Measurements from ENCODE around the gene OSBP2.

The OSBP2 gene

GRCh38 chr22:30905696-30906341 lies 211.1 kb downstream of the OSBP2 start:
- no peak overlapping the region for H3K4me3 ChIP-seq (ENCODE audit: control insufficient read depth, low read depth, low read length)
- TF ChIP-seq, protein P1, sequence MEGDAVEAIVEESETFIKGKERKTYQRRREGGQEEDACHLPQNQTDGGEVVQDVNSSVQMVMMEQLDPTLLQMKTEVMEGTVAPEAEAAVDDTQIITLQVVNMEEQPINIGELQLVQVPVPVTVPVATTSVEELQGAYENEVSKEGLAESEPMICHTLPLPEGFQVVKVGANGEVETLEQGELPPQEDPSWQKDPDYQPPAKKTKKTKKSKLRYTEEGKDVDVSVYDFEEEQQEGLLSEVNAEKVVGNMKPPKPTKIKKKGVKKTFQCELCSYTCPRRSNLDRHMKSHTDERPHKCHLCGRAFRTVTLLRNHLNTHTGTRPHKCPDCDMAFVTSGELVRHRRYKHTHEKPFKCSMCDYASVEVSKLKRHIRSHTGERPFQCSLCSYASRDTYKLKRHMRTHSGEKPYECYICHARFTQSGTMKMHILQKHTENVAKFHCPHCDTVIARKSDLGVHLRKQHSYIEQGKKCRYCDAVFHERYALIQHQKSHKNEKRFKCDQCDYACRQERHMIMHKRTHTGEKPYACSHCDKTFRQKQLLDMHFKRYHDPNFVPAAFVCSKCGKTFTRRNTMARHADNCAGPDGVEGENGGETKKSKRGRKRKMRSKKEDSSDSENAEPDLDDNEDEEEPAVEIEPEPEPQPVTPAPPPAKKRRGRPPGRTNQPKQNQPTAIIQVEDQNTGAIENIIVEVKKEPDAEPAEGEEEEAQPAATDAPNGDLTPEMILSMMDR (IDR thresholded peaks at IDR 0.05; ENCODE audit: control insufficient read depth, insufficient read depth, low read depth, low read length, missing control alignments), result no peak
- DNase-seq (ENCODE audit: low read depth), result no peak

DNA sequence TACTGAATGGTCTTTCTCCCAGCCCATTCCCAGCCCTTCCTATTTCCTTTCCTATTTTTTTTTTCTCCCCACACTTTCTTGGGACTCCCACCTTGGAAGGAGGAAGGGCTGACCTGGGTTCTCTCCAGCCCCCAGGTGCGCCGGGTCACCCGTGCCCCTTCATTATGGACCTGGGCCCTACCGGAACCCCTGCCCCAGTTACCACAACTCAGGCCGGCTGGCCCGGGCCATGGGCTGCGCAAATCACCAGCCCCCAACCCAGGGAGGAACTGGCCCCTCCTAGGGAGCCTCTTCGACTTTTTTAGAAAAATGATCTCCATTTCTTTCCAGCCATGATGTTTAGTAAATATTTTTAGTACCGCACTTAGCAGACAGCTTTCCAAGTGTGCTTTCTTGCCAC lies 211.7 kb downstream of the OSBP2 start:
- TF ChIP-seq, protein P1 (IDR thresholded peaks at IDR 0.05; ENCODE audit: control insufficient read depth, insufficient read depth, low read depth, low read length, missing control alignments), result no peak
- no peak for DNase-seq (ENCODE audit: low read depth)

GRCh38 chr22:30906946-30907345 lies 212.3 kb downstream of the OSBP2 start:
- no peak for DNase-seq (ENCODE audit: low read depth)
- no peak overlapping the region for H3K4me3 ChIP-seq (ENCODE audit: control insufficient read depth, low read depth, low read length)
- TF ChIP-seq, protein P1 (IDR thresholded peaks at IDR 0.05; ENCODE audit: control insufficient read depth, insufficient read depth, low read depth, low read length, missing control alignments), result no peak

More for the DNA sequence above, 211.7 kb downstream of the OSBP2 start:
- no peak overlapping the region for H3K4me3 ChIP-seq (ENCODE audit: control insufficient read depth, low read depth, low read length)

DNA sequence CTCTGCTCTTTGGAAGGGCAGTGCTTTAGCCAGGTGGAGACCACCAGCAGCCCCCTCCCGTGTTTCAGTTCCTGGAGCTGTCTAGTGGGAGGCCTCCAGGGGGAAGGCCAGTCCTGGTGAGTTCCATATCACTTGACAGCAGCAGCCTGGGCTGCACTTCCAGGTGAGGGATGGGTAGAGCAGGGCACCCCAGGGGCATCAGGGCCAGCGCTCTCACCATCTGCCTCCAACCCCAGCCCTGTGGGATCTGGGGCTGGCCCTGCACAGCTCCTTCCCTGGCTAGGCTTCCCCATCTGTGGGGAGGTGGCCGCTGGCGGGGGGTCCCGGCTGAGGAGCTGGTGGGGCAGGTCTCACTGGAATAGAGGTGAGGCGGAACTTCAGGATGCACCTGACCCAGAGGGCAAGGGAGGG lies 213.4 kb downstream of the OSBP2 start:
- no peak for DNase-seq (ENCODE audit: low read depth)
- no peak overlapping the region for H3K4me3 ChIP-seq (ENCODE audit: control insufficient read depth, low read depth, low read length)
- TF ChIP-seq, protein P1 (IDR thresholded peaks at IDR 0.05; ENCODE audit: control insufficient read depth, insufficient read depth, low read depth, low read length, missing control alignments), result no peak

DNA sequence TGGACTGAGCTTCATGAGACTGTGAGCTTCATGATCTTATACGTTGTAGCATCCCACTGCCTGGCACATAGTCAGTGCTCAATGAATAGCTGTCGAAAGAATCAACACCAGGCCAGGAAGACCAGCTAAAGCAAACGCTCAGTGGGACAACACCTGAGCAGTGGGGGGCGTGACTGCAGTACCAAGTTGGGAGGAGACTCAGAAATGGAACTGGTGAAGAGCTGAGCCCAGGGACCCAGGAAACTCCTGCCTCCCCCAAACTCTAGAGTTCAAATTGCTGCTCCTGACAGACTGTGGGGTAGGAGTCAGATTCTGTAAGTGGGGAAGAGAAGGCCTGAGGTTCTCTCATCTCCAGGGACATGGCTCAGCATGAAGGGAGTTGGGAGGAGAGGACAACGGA lies 214.6 kb downstream of the OSBP2 start:
- DNase-seq (ENCODE audit: low read depth), result no peak
- TF ChIP-seq, protein P1 (IDR thresholded peaks at IDR 0.05; ENCODE audit: control insufficient read depth, insufficient read depth, low read depth, low read length, missing control alignments), result no peak

GRCh38 chr22:30910358-30910757 lies 215.7 kb downstream of the OSBP2 start:
- DNase-seq (ENCODE audit: low read depth), result no peak
- TF ChIP-seq, protein P1 (IDR thresholded peaks at IDR 0.05; ENCODE audit: control insufficient read depth, insufficient read depth, low read depth, low read length, missing control alignments), result no peak
- H3K4me3 ChIP-seq (ENCODE audit: control insufficient read depth, low read depth, low read length), result no peak overlapping the region

More for the DNA sequence above, 214.6 kb downstream of the OSBP2 start:
- H3K4me3 ChIP-seq (ENCODE audit: control insufficient read depth, low read depth, low read length), result no peak overlapping the region
